Endodermal cell (in vitro differentiated cells): Measurements from ENCODE around the gene RAD23B. TPM values are rescaled to one million over a fixed set of nuclear protein-coding genes. Genes with fewer than 3 reads are reported as not detected.

ENCODE experiments used
- DNase-seq: peaks from one replicate; pipeline ENCODE4 v3.0.0-alpha.2; 2017
- H3K27ac ChIP-seq: 2 replicates; pipeline ENCODE4 v1.5.1; 2013; ENCODE audit warnings: mild to moderate bottlenecking, low read depth, low read length, moderate library complexity
- H3K27me3 ChIP-seq: 2 replicates; pipeline ENCODE4 v1.6.1; 2013; ENCODE audit warnings: mild to moderate bottlenecking, low read length, moderate library complexity; ENCODE audit not compliant: insufficient read depth, control insufficient read depth, poor library complexity, severe bottlenecking
- H3K36me3 ChIP-seq: 2 replicates; pipeline ENCODE4 v1.7.0; 2013; ENCODE audit warnings: mild to moderate bottlenecking, low read length, moderate library complexity; ENCODE audit not compliant: control insufficient read depth, insufficient read depth
- H3K4me1 ChIP-seq: one replicate; pipeline ENCODE4 v1.7.0; 2013; ENCODE audit warnings: low read length; ENCODE audit not compliant: control insufficient read depth, insufficient read depth
- H3K4me3 ChIP-seq: 2 replicates; pipeline ENCODE4 v1.5.1; 2013; ENCODE audit warnings: mild to moderate bottlenecking, low read length, moderate library complexity
- H3K9ac ChIP-seq: 2 replicates; pipeline ENCODE4 v1.6.1; 2013; ENCODE audit warnings: mild to moderate bottlenecking, low read length, moderate library complexity; ENCODE audit not compliant: poor library complexity, severe bottlenecking; ENCODE audit errors: extremely low read depth
- H3K9me3 ChIP-seq: 2 replicates; pipeline ENCODE4 v1.6.1; 2013; ENCODE audit warnings: mild to moderate bottlenecking, low read length, moderate library complexity; ENCODE audit not compliant: control insufficient read depth
- H3K27ac Mint-ChIP-seq: 2 replicates; pipeline ENCODE4 v1.8.0; 2020; ENCODE audit warnings: mixed read lengths
- H3K27me3 Mint-ChIP-seq: 2 replicates; pipeline ENCODE4 v1.8.0; 2021; ENCODE audit warnings: mild to moderate bottlenecking, mixed read lengths; ENCODE audit not compliant: insufficient read depth
- H3K36me3 Mint-ChIP-seq: 2 replicates; pipeline ENCODE4 v1.8.0; 2020; ENCODE audit warnings: low read depth, mixed read lengths
- H3K4me1 Mint-ChIP-seq: 2 replicates; pipeline ENCODE4 v1.8.0; 2020; ENCODE audit warnings: mixed read lengths
- H3K4me3 Mint-ChIP-seq: 2 replicates; pipeline ENCODE4 v1.8.0; 2020; ENCODE audit warnings: mild to moderate bottlenecking, moderate library complexity, mixed read lengths
- H3K9me3 Mint-ChIP-seq: 2 replicates; pipeline ENCODE4 v1.8.0; 2020; ENCODE audit warnings: mild to moderate bottlenecking, mixed read lengths
- CTCF ChIP-seq: fragments of 200-600 bp; sonication (generic); conservative IDR thresholded peaks from 2 replicates; pipeline ENCODE4 v1.5.0; 2021; ENCODE audit warnings: antibody characterized with exemption, mild to moderate bottlenecking
- WGBS, 2 experiments: methylation state at CpG; one replicate each; pipeline versions ENCODE4 v1.1.5 to v1.1.7; 2013; ENCODE audit warnings: missing lambda C conversion rate in 2 of 2, mixed read lengths in 1 of 2; ENCODE audit not compliant: insufficient coverage in 1 of 2, insufficient read length in 1 of 2; 5-methylcytosine and 5-hydroxymethylcytosine counted together
- total RNA-seq, 2 donors: library from RNA; stranded (reverse); fragmentation: NEBNext Ultra II Directional in 1 of 2; extraction: Animal tissue kit (Norgen Biotek cat#: 25700) in 1 of 2; gene quantifications; 2 replicates in 1 of 2; 3 replicates in 1 of 2; pipeline ENCODE4 v1.2.1, GENCODE V29; 2021

Gene RAD23B
- total RNA-seq, 2 donors from 2014 or later: 154 to 167 TPM

- no peak overlapping the region for H3K4me3 ChIP-seq
- H3K4me1 Mint-ChIP-seq: peaks cover 13% of the 10 kb centered on the region
- no peaks in the 10 kb centered on the region for H3K9me3 ChIP-seq
- no peaks in the 10 kb centered on the region for H3K36me3 Mint-ChIP-seq
- H3K36me3 ChIP-seq: no peaks in the 10 kb centered on the region
- H3K27ac Mint-ChIP-seq: no peak overlapping the region
- H3K9me3 Mint-ChIP-seq: no peaks in the 10 kb centered on the region
- TF ChIP-seq CTCF: no peak
- H3K4me1 ChIP-seq: no peaks in the 10 kb centered on the region
- no peak overlapping the region for H3K9ac ChIP-seq
- DNase-seq: no peak
- H3K27me3 ChIP-seq: no peaks in the 10 kb centered on the region
- WGBS, 2 experiments: 92 to 95% methylated on average over 2 to 3 of the region's 3 CpGs
- H3K27me3 Mint-ChIP-seq: no peaks in the 10 kb centered on the region
- no peak overlapping the region for H3K27ac ChIP-seq
- H3K4me3 Mint-ChIP-seq: no peak overlapping the region
Observed at GRCh38 chr9:107280543-107280942, 2.5 kb upstream of the RAD23B start.

- Histone ChIP-seq H3K27me3 (no peaks in the 10 kb centered on the region), H3K27ac (no peak overlapping the region), H3K4me1 (no peaks in the 10 kb centered on the region), H3K4me3 (no peak overlapping the region), H3K9me3 (no peaks in the 10 kb centered on the region), H3K36me3 (no peaks in the 10 kb centered on the region), H3K9ac (no peak overlapping the region)
- no peak overlapping the region for H3K27ac Mint-ChIP-seq
- H3K27me3 Mint-ChIP-seq: no peaks in the 10 kb centered on the region
- no peaks in the 10 kb centered on the region for H3K36me3 Mint-ChIP-seq
- H3K4me1 Mint-ChIP-seq: peaks cover 19% of the 10 kb centered on the region
- TF ChIP-seq CTCF: no peak
- DNase-seq: no peak
- H3K9me3 Mint-ChIP-seq: no peaks in the 10 kb centered on the region
- no peak overlapping the region for H3K4me3 Mint-ChIP-seq
- WGBS, 2 experiments: 88 to 93% methylated on average over 1 of the region's 1 CpG
Observed at GRCh38 chr9:107281184-107281583, 1.9 kb upstream of the RAD23B start.

GRCh38 chr9:107281922-107282667, 984 bp upstream of the RAD23B start:
- TF ChIP-seq CTCF: no peak

More at GRCh38 chr9:107281922-107282667, 984 bp upstream of the RAD23B start:
- Mint-ChIP-seq H3K4me1 (peaks cover 22% of the 10 kb centered on the region), H3K9me3 (no peaks in the 10 kb centered on the region), H3K4me3 (peak overlapping the region; percentile 86), H3K36me3 (peaks cover 1% of the 10 kb centered on the region), H3K27me3 (no peaks in the 10 kb centered on the region), H3K27ac (peak overlapping the region; percentile 93)
- H3K4me1 ChIP-seq: no peaks in the 10 kb centered on the region
- H3K36me3 ChIP-seq: no peaks in the 10 kb centered on the region
- no peaks in the 10 kb centered on the region for H3K27me3 ChIP-seq
- H3K9me3 ChIP-seq: no peaks in the 10 kb centered on the region
- H3K4me3 ChIP-seq: peak overlapping the region; percentile 89
- peak overlapping the region; percentile 65 for H3K9ac ChIP-seq
- WGBS, 2 experiments: 42 to 49% methylated on average over 12 to 13 of the region's 13 CpGs
- peak overlapping the region; percentile 58 for H3K27ac ChIP-seq
- DNase-seq: no peak
